ENCODE data around the gene KIF18B. TPM values are rescaled to one million over a fixed set of nuclear protein-coding genes. Genes with fewer than 3 reads are reported as not detected.
"Not testable (repeated sequence)": the region's sequence is repeated elsewhere in the genome, so short reads cannot be mapped to it uniquely, and the experiment has no call there.

KIF18B gene
- total RNA-seq, 1 donor from 2014 or later, result 87.3 TPM

- Mint-ChIP-seq H3K9me3 (no peaks in the 10 kb centered on the region), H3K36me3 (ENCODE audit: low read depth) (peaks cover 9% of the 10 kb centered on the region), H3K4me1 (peaks cover 25% of the 10 kb centered on the region), H3K27me3 (ENCODE audit: low read depth) (peaks cover 3% of the 10 kb centered on the region), H3K4me3 (peak overlapping the region; percentile 92), H3K27ac (ENCODE audit: unreplicated experiment) (no peak overlapping the region)
- TF ChIP-seq CTCF (conservative IDR thresholded peaks at IDR 0.05), result no peak
- no peak for DNase-seq (ENCODE audit: low read depth, low spot score)
These were observed 782 bp upstream of the KIF18B start for GRCh38 chr17:44948315-44948795.

GRCh38 chr17:44945652-44946051 is 1.9 kb downstream of the KIF18B start:
- Mint-ChIP-seq H3K36me3 (ENCODE audit: low read depth) (peaks cover 16% of the 10 kb centered on the region), H3K4me1 (peaks cover 37% of the 10 kb centered on the region), H3K4me3 (peak overlapping the region; percentile 92)
- not testable (repeated sequence) for H3K9me3 Mint-ChIP-seq; H3K27ac Mint-ChIP-seq (ENCODE audit: unreplicated experiment); H3K27me3 Mint-ChIP-seq (ENCODE audit: low read depth); DNase-seq (ENCODE audit: low read depth, low spot score)

DNA sequence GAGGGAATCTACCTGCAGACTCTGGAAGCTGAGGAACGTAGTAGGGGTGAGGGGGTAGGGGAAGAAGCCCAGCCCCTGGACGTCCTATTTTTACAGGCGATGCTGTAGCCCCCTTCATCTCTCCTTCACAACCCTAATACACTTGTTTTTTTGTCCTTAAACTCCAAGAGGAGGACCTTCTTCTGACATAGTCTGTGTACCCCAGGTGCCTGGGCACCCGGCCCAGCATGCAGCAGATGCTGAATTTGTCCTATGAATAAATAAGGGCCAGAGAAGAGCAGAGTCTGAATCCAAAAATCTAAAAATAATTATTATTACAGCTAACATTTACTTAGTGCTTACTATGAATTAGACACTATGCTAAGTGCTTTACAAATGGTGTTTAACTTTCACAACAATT is 5.1 kb downstream of the KIF18B start:
- Mint-ChIP-seq H3K27ac (ENCODE audit: unreplicated experiment) (no peak overlapping the region), H3K4me3 (peak overlapping the region; percentile 65)
- TF ChIP-seq CTCF (conservative IDR thresholded peaks at IDR 0.05), result no peak

GRCh38 chr17:44941712-44942331 is 5.8 kb downstream of the KIF18B start:
- Mint-ChIP-seq H3K4me1 (peaks cover 31% of the 10 kb centered on the region), H3K4me3 (peak overlapping the region; percentile 65), H3K36me3 (ENCODE audit: low read depth) (peaks cover 33% of the 10 kb centered on the region), H3K27me3 (ENCODE audit: low read depth) (no peaks in the 10 kb centered on the region), H3K9me3 (no peaks in the 10 kb centered on the region), H3K27ac (ENCODE audit: unreplicated experiment) (no peak overlapping the region)
- no peak for TF ChIP-seq CTCF (conservative IDR thresholded peaks at IDR 0.05)
- DNase-seq (ENCODE audit: low read depth, low spot score), result no peak

More for the DNA sequence above, 5.1 kb downstream of the KIF18B start:
- no peaks in the 10 kb centered on the region for H3K27me3 Mint-ChIP-seq (ENCODE audit: low read depth)
- H3K9me3 Mint-ChIP-seq, result no peaks in the 10 kb centered on the region
- peaks cover 33% of the 10 kb centered on the region for H3K36me3 Mint-ChIP-seq (ENCODE audit: low read depth)
- H3K4me1 Mint-ChIP-seq, result peaks cover 31% of the 10 kb centered on the region
- no peak for DNase-seq (ENCODE audit: low read depth, low spot score)

- peaks cover 29% of the 10 kb centered on the region for H3K36me3 Mint-ChIP-seq (ENCODE audit: low read depth)
- peaks cover 23% of the 10 kb centered on the region for H3K4me1 Mint-ChIP-seq
- H3K9me3 Mint-ChIP-seq, result no peaks in the 10 kb centered on the region
- TF ChIP-seq CTCF (conservative IDR thresholded peaks at IDR 0.05), result no peak
- H3K27me3 Mint-ChIP-seq (ENCODE audit: low read depth), result no peaks in the 10 kb centered on the region
- H3K27ac Mint-ChIP-seq (ENCODE audit: unreplicated experiment), result no peak overlapping the region
- no peak for DNase-seq (ENCODE audit: low read depth, low spot score)
- no peak overlapping the region for H3K4me3 Mint-ChIP-seq
These were observed 6.8 kb downstream of the KIF18B start for GRCh38 chr17:44940768-44941167.

DNA sequence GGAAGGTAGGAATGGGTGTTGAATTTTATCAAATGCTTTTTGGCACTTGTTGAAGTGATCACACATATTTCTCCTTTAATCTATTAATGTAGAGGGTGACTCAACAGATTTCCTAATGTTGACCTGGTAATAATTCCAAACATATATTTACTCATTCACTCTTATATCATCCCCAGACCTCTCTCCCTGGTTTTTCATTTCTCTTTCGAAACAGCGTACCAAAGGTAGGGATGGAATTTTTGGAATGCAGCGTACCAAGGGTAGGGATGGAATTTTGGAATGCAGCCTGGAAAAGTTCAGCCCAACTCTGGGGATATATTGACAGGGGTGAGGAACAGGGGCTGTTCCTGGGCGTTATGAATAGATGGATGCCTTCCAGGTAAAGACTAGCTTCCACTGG is 7.3 kb downstream of the KIF18B start:
- no peak for TF ChIP-seq CTCF (conservative IDR thresholded peaks at IDR 0.05)
- H3K27ac Mint-ChIP-seq (ENCODE audit: unreplicated experiment), result no peak overlapping the region
- peaks cover 29% of the 10 kb centered on the region for H3K36me3 Mint-ChIP-seq (ENCODE audit: low read depth)
- H3K4me3 Mint-ChIP-seq, result no peak overlapping the region
- H3K4me1 Mint-ChIP-seq, result peaks cover 23% of the 10 kb centered on the region
- DNase-seq (ENCODE audit: low read depth, low spot score), result no peak
- no peaks in the 10 kb centered on the region for H3K9me3 Mint-ChIP-seq
- no peaks in the 10 kb centered on the region for H3K27me3 Mint-ChIP-seq (ENCODE audit: low read depth)
